ENCODE results near the gene STK32A.

DNA sequence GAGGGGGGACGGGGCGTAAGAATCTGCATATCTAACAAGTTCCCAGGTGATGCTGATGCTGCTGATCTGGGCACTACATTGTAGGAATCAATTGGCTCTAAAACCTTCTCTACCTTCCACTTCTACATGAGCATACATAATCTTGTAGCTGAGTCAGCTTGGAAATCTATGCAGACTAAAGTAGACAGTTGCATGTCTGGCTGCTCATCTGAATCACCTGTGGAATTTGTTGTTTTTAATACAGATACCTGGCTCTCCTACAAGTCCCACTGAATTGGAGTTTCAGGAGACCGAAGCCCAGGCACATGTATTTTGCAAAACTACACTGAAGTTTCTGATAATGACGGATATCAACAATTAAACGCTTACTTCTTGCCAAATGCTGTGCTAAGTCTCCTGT is 113.6 kb downstream of the STK32A start:
- TF ChIP-seq, protein P1, sequence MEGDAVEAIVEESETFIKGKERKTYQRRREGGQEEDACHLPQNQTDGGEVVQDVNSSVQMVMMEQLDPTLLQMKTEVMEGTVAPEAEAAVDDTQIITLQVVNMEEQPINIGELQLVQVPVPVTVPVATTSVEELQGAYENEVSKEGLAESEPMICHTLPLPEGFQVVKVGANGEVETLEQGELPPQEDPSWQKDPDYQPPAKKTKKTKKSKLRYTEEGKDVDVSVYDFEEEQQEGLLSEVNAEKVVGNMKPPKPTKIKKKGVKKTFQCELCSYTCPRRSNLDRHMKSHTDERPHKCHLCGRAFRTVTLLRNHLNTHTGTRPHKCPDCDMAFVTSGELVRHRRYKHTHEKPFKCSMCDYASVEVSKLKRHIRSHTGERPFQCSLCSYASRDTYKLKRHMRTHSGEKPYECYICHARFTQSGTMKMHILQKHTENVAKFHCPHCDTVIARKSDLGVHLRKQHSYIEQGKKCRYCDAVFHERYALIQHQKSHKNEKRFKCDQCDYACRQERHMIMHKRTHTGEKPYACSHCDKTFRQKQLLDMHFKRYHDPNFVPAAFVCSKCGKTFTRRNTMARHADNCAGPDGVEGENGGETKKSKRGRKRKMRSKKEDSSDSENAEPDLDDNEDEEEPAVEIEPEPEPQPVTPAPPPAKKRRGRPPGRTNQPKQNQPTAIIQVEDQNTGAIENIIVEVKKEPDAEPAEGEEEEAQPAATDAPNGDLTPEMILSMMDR (conservative IDR thresholded peaks at IDR 0.05; ENCODE audit: low read depth, low read length) = no peak
- TF ChIP-seq EZH2 (IDR thresholded peaks at IDR 0.05; ENCODE audit: low read length, unreplicated experiment) = no peak
